PFSK-1 (cell line): ENCODE data around the gene IPO7.

Experiments
- POLR2AphosphoS5 ChIP-seq: IDR thresholded peaks from 2 replicates; pipeline ENCODE4 v1.6.1; 2012; ENCODE audit warnings: low read depth, mild to moderate bottlenecking, control low read depth, low read length, moderate library complexity
- TAF1 ChIP-seq: IDR thresholded peaks from 2 replicates; pipeline ENCODE4 v1.6.1; 2012; ENCODE audit warnings: low read length, control low read depth, borderline replicate concordance; ENCODE audit not compliant: insufficient read depth
- TF ChIP-seq, protein P1 (sequence below), 2 experiments: IDR thresholded peaks; 2 replicates each; pipeline versions ENCODE4 v1.6.1 to v1.8.0; 2011 to 2012; ENCODE audit warnings: low read depth in 2 of 2, low read length in 2 of 2, control low read depth in 1 of 2, inconsistent platforms in 1 of 2, mild to moderate bottlenecking in 1 of 2, moderate library complexity in 1 of 2; ENCODE audit not compliant: insufficient read depth in 1 of 2

DNA sequence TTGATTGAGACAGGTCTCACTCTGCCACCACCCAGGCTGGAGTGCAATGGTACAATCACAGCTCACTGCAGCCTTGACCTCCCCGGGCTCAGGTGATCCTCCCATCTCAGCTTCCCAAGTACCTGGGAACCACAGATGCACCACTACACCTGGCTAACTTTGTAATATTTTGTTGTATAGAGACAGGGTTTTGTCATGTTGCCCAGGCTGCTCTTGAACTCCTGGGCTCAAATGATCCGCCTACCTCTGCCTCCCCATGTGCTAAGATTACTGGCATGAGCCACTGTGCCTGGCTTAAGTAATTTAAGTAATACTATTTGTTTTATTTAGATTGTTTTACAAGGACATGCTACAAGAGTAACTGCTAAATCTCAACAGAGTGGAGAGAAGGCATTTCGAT is 109.9 kb downstream of the IPO7 start:
- TF ChIP-seq TAF1 (no peak), POLR2AphosphoS5 (no peak)
- TF ChIP-seq, protein P1, sequence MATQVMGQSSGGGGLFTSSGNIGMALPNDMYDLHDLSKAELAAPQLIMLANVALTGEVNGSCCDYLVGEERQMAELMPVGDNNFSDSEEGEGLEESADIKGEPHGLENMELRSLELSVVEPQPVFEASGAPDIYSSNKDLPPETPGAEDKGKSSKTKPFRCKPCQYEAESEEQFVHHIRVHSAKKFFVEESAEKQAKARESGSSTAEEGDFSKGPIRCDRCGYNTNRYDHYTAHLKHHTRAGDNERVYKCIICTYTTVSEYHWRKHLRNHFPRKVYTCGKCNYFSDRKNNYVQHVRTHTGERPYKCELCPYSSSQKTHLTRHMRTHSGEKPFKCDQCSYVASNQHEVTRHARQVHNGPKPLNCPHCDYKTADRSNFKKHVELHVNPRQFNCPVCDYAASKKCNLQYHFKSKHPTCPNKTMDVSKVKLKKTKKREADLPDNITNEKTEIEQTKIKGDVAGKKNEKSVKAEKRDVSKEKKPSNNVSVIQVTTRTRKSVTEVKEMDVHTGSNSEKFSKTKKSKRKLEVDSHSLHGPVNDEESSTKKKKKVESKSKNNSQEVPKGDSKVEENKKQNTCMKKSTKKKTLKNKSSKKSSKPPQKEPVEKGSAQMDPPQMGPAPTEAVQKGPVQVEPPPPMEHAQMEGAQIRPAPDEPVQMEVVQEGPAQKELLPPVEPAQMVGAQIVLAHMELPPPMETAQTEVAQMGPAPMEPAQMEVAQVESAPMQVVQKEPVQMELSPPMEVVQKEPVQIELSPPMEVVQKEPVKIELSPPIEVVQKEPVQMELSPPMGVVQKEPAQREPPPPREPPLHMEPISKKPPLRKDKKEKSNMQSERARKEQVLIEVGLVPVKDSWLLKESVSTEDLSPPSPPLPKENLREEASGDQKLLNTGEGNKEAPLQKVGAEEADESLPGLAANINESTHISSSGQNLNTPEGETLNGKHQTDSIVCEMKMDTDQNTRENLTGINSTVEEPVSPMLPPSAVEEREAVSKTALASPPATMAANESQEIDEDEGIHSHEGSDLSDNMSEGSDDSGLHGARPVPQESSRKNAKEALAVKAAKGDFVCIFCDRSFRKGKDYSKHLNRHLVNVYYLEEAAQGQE (IDR thresholded peaks at IDR 0.05; ENCODE audit: insufficient read depth in 1 of 2, low read depth in 2 of 2, low read length in 2 of 2), result no peak
